Astrocyte (in vitro differentiated cells and primary cell): ENCODE measurements around the gene BEX4. TPM values are rescaled to one million over a fixed set of nuclear protein-coding genes. Genes with fewer than 3 reads are reported as not detected.
A peak's percentile ranks its signal among the peaks of the same experiment; 100 is the strongest.

ENCODE experiments used
- DNase-seq: peaks from one replicate; pipeline ENCODE4 v3.0.0-alpha.2; 2010; ENCODE audit warnings: low read depth
- FAIRE-seq: peaks from 2 replicates; lab custom pipeline; 2011; peaks lifted over from hg19 to GRCh38; lab: Jason Lieb, UNC
- H2AFZ ChIP-seq: 2 replicates; pipeline ENCODE4 v1.6.0; 2012; ENCODE audit warnings: low read depth, low read length, inconsistent platforms
- H3K27ac ChIP-seq: 2 replicates; pipeline ENCODE4 v1.5.1; 2011; ENCODE audit warnings: low read depth, low read length, inconsistent platforms
- H3K27me3 ChIP-seq: 2 replicates; pipeline ENCODE4 v1.6.0; 2011; ENCODE audit warnings: low read length, inconsistent platforms; ENCODE audit not compliant: insufficient read depth
- H3K36me3 ChIP-seq: 2 replicates; pipeline ENCODE4 v1.5.1; 2011; ENCODE audit warnings: low read length, inconsistent platforms; ENCODE audit not compliant: insufficient read depth
- H3K4me1 ChIP-seq: 2 replicates; pipeline ENCODE4 v1.5.1; 2011; ENCODE audit warnings: low read length, inconsistent platforms; ENCODE audit not compliant: insufficient read depth
- H3K4me2 ChIP-seq: 2 replicates; pipeline ENCODE4 v1.6.0; 2012; ENCODE audit warnings: low read length, inconsistent platforms
- H3K4me3 ChIP-seq: 2 replicates; pipeline ENCODE4 v1.5.1; 2011; ENCODE audit warnings: low read depth, mild to moderate bottlenecking, low read length, inconsistent platforms; ENCODE audit not compliant: insufficient read depth
- H3K79me2 ChIP-seq: 2 replicates; pipeline ENCODE4 v1.6.0; 2012; ENCODE audit warnings: mild to moderate bottlenecking, low read length, inconsistent platforms; ENCODE audit not compliant: insufficient read depth
- H3K9ac ChIP-seq: 2 replicates; pipeline ENCODE4 v1.6.0; 2012; ENCODE audit warnings: mild to moderate bottlenecking, low read length, inconsistent platforms
- H3K9me3 ChIP-seq: 2 replicates; pipeline ENCODE4 v1.5.1; 2012; ENCODE audit warnings: low read depth, mild to moderate bottlenecking, low read length, inconsistent platforms; ENCODE audit not compliant: insufficient read depth
- H4K20me1 ChIP-seq: 2 replicates; pipeline ENCODE4 v1.6.0; 2012; ENCODE audit warnings: low read length, inconsistent platforms; ENCODE audit not compliant: insufficient read depth
- H3K27ac Mint-ChIP-seq: one replicate; pipeline ENCODE4 v1.8.0; 2021; ENCODE audit warnings: mild to moderate bottlenecking, mixed read lengths; ENCODE audit not compliant: unreplicated experiment
- H3K27me3 Mint-ChIP-seq: one replicate; pipeline ENCODE4 v1.8.0; 2021; ENCODE audit warnings: low read depth, mixed read lengths; ENCODE audit not compliant: unreplicated experiment
- H3K36me3 Mint-ChIP-seq: one replicate; pipeline ENCODE4 v1.8.0; 2021; ENCODE audit warnings: low read depth, mixed read lengths; ENCODE audit not compliant: unreplicated experiment
- H3K4me1 Mint-ChIP-seq: one replicate; pipeline ENCODE4 v1.8.0; 2021; ENCODE audit warnings: low read depth, mixed read lengths; ENCODE audit not compliant: unreplicated experiment
- H3K4me3 Mint-ChIP-seq: one replicate; pipeline ENCODE4 v1.8.0; 2021; ENCODE audit warnings: mild to moderate bottlenecking, moderate library complexity, mixed read lengths; ENCODE audit not compliant: unreplicated experiment
- H3K9me3 Mint-ChIP-seq: one replicate; pipeline ENCODE4 v1.8.0; 2021; ENCODE audit warnings: mild to moderate bottlenecking, mixed read lengths; ENCODE audit not compliant: unreplicated experiment
- EZH2 ChIP-seq: IDR thresholded peaks from 2 replicates; pipeline ENCODE4 v1.6.1; 2012; ENCODE audit warnings: mild to moderate bottlenecking, low read length, inconsistent platforms; ENCODE audit not compliant: insufficient read depth
- total RNA-seq: library from RNA; stranded (reverse); gene quantifications from 2 replicates; pipeline ENCODE4 v1.2.1, GENCODE V29; 2021
- TF ChIP-seq, protein P1 (sequence below): IDR thresholded peaks from 2 replicates; pipeline ENCODE4 v1.5.1; 2011; ENCODE audit warnings: low read depth, mild to moderate bottlenecking, inconsistent platforms, low read length, moderate library complexity; ENCODE audit not compliant: insufficient read depth

BEX4 gene
- total RNA-seq, 1 donor from 2014 or later, result 43.4 TPM

DNA sequence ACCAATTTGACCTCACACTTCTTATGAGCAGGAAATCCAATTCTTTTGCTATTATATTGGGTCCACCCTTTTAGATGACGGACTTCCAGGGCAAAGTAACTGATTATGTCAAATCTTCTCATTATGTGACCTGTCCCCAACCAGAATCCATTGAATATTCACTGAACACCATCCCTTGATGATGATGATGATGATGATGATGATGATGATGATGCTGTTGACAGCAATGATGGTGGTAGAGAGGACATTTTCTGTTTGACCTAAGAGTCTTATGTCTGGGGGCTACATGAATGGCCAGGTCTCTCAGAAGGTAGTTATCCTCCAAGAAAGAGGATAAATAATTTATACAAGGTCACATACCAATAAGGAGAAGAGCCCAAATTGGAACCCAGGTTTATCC lies 34.9 kb downstream of the BEX4 start:
- Histone ChIP-seq H3K27me3 (no peaks in the 10 kb centered on the region), H3K79me2 (peaks cover 16% of the 10 kb centered on the region), H4K20me1 (peaks cover 6% of the 10 kb centered on the region), H3K27ac (no peak overlapping the region), H3K9ac (no peak overlapping the region), H3K4me1 (no peaks in the 10 kb centered on the region), H3K4me2 (no peak overlapping the region), H3K4me3 (no peak overlapping the region), H3K9me3 (no peaks in the 10 kb centered on the region), H2AFZ (no peak overlapping the region), H3K36me3 (peaks cover 9% of the 10 kb centered on the region)
- Mint-ChIP-seq H3K27me3 (no peaks in the 10 kb centered on the region), H3K9me3 (no peaks in the 10 kb centered on the region), H3K4me3 (no peak overlapping the region), H3K36me3 (peaks cover 4% of the 10 kb centered on the region), H3K4me1 (peaks cover 9% of the 10 kb centered on the region), H3K27ac (no peak overlapping the region)
- FAIRE-seq (no peak), DNase-seq (no peak)
- no peak for TF ChIP-seq EZH2
- TF ChIP-seq, protein P1, sequence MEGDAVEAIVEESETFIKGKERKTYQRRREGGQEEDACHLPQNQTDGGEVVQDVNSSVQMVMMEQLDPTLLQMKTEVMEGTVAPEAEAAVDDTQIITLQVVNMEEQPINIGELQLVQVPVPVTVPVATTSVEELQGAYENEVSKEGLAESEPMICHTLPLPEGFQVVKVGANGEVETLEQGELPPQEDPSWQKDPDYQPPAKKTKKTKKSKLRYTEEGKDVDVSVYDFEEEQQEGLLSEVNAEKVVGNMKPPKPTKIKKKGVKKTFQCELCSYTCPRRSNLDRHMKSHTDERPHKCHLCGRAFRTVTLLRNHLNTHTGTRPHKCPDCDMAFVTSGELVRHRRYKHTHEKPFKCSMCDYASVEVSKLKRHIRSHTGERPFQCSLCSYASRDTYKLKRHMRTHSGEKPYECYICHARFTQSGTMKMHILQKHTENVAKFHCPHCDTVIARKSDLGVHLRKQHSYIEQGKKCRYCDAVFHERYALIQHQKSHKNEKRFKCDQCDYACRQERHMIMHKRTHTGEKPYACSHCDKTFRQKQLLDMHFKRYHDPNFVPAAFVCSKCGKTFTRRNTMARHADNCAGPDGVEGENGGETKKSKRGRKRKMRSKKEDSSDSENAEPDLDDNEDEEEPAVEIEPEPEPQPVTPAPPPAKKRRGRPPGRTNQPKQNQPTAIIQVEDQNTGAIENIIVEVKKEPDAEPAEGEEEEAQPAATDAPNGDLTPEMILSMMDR, result no peak

DNA sequence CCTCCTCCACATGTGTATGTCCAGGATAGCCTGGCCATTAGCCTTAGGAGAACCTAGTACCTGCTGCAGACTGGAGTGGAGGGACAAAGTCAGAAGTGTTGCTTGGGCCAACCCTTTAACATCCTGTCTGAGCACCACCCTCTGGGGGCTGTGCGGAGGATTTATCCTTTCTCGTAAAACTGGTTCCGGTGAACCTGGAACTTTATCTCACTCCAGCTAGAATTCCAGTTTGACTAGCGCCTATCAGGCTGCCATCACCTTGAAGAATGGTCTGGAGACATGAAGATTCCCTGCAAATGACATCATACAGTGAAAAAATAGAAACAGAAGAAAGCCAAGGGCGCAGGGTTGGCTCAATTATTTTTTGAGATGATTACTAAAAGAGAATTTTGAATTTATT lies 36.1 kb downstream of the BEX4 start:
- Mint-ChIP-seq H3K4me1 (peaks cover 9% of the 10 kb centered on the region), H3K27ac (no peak overlapping the region), H3K4me3 (no peak overlapping the region), H3K36me3 (peaks cover 4% of the 10 kb centered on the region), H3K27me3 (no peaks in the 10 kb centered on the region), H3K9me3 (no peaks in the 10 kb centered on the region)
- Histone ChIP-seq H3K4me3 (no peak overlapping the region), H3K4me1 (no peaks in the 10 kb centered on the region), H3K36me3 (peaks cover 9% of the 10 kb centered on the region), H3K9ac (no peak overlapping the region), H2AFZ (no peak overlapping the region), H3K79me2 (peaks cover 20% of the 10 kb centered on the region), H3K27ac (no peak overlapping the region), H3K4me2 (no peak overlapping the region), H4K20me1 (peaks cover 6% of the 10 kb centered on the region), H3K9me3 (no peaks in the 10 kb centered on the region), H3K27me3 (no peaks in the 10 kb centered on the region)
- TF ChIP-seq, protein P1, result no peak
- TF ChIP-seq EZH2, result no peak
- no peak for FAIRE-seq
- no peak for DNase-seq

DNA sequence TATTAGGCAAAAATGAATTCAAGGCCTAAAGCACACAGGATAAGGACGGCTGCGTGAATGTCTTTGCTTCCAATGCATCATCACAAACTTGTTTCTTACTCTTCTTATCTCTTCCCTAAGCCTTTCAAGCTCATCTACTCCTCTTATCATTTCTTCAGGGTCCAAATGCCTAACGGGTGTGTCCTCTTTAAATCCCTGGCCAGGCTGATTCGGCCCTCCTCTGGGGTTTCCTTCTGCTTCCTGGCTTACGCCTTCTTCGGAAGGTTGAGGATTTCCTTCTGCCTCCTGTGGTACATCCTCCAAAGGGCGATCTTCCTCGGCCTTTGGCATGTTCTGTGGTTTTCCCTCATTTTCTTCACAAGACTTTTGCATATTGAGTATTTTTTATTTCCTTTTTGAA lies 38.7 kb downstream of the BEX4 start:
- peaks cover 6% of the 10 kb centered on the region for H4K20me1 ChIP-seq
- peak overlapping the region; percentile 86 for H3K27ac ChIP-seq

More for the DNA sequence above, 38.7 kb downstream of the BEX4 start:
- no peaks in the 10 kb centered on the region for H3K9me3 ChIP-seq
- Mint-ChIP-seq H3K36me3 (peaks cover 4% of the 10 kb centered on the region), H3K4me3 (peak overlapping the region; percentile 98), H3K27me3 (no peaks in the 10 kb centered on the region), H3K4me1 (peaks cover 9% of the 10 kb centered on the region), H3K9me3 (no peaks in the 10 kb centered on the region), H3K27ac (peak overlapping the region; percentile 94)
- no peak for DNase-seq
- H3K4me1 ChIP-seq, result no peaks in the 10 kb centered on the region
- peak overlapping the region; percentile 97 for H3K9ac ChIP-seq
- H3K79me2 ChIP-seq, result peaks cover 20% of the 10 kb centered on the region
- H3K27me3 ChIP-seq, result no peaks in the 10 kb centered on the region
- H3K36me3 ChIP-seq, result peaks cover 9% of the 10 kb centered on the region
- H2AFZ ChIP-seq, result no peak overlapping the region
- TF ChIP-seq, protein P1, result no peak
- no peak for TF ChIP-seq EZH2
- peak overlapping the region; percentile 95 for H3K4me2 ChIP-seq
- peak overlapping the region; percentile 93 for H3K4me3 ChIP-seq
- FAIRE-seq, result no peak
